BJ (cell line): ENCODE measurements around the gene TBC1D2. TPM values are rescaled to one million over a fixed set of nuclear protein-coding genes. Genes with fewer than 3 reads are reported as not detected.

ENCODE experiments used
- CTCF ChIA-PET: fragments of 350-600 bp; formaldehyde crosslinking; extraction: SDS; loops from one replicate; lab custom pipeline; 2021; ENCODE audit warnings: antibody characterized with exemption, inconsistent platforms; lab: Yijun Ruan, JAX
- POLR2A ChIA-PET: fragments of 300-600 bp; sonication (Branson Sonifier 250); formaldehyde crosslinking; extraction: SDS; loops from one replicate; lab custom pipeline; 2021; ENCODE audit warnings: antibody characterized with exemption; lab: Charles Lee
- DNase-seq: peaks from one replicate; pipeline ENCODE4 v3.0.0-alpha.2; 2011; ENCODE audit warnings: low read depth
- H3K27me3 ChIP-seq: 2 replicates; pipeline ENCODE4 v1.6.0; 2011; ENCODE audit warnings: low read length; ENCODE audit not compliant: control insufficient read depth, insufficient read depth
- H3K36me3 ChIP-seq: 2 replicates; pipeline ENCODE4 v1.5.1; 2011; ENCODE audit warnings: low read length; ENCODE audit not compliant: control insufficient read depth, insufficient read depth
- H3K4me3 ChIP-seq: 2 replicates; pipeline ENCODE4 v1.5.1; 2011; ENCODE audit warnings: low read depth, mild to moderate bottlenecking, control low read depth, low read length
- CTCF ChIP-seq: IDR thresholded peaks from 2 replicates; pipeline ENCODE4 v1.5.1; 2011; ENCODE audit warnings: low read depth, mild to moderate bottlenecking, control low read depth, inconsistent platforms, low read length, moderate library complexity; ENCODE audit not compliant: insufficient read depth
- polyA plus RNA-seq: library from polyadenylated mRNA; depleted of rRNA; stranded (reverse); fragments of >200 nt; gene quantifications from 2 replicates; pipeline ENCODE4 v1.2.3, GENCODE V29; 2011

The TBC1D2 gene
- polyA plus RNA-seq, 1 experiment = 70.3 TPM

- Histone ChIP-seq H3K36me3 (no peaks in the 10 kb centered on the region), H3K4me3 (no peak overlapping the region), H3K27me3 (no peaks in the 10 kb centered on the region; the same call in 1 of the 2 replicates)
- CTCF ChIA-PET = interaction anchor here (0.8 to 1.0 kb wide), 2 partner anchors 11 to 13 kb away, joined by 5 to 6 read pairs; no protein-coding TSS in a partner anchor
- TF ChIP-seq CTCF = no peak
- no peak for DNase-seq
- POLR2A ChIA-PET = no interaction called here
These were observed 95.7 kb downstream of the TBC1D2 start for GRCh38 chr9:98159790-98160189.

GRCh38 chr9:98159301-98159700 is 96.1 kb downstream of the TBC1D2 start:
- CTCF ChIA-PET = interaction anchor here (0.8 to 1.0 kb wide), 2 partner anchors 12 to 13 kb away, joined by 5 to 6 read pairs; no protein-coding TSS in a partner anchor

GRCh38 chr9:98158071-98158831 is 97.2 kb downstream of the TBC1D2 start:
- no peak for TF ChIP-seq CTCF
- H3K4me3 ChIP-seq = no peak overlapping the region
- no peaks in the 10 kb centered on the region; the same call in 1 of the 2 replicates for H3K27me3 ChIP-seq
- no peaks in the 10 kb centered on the region for H3K36me3 ChIP-seq
- CTCF ChIA-PET = no interaction called here
- POLR2A ChIA-PET = interaction anchor here (0.7 kb wide), 1 partner anchor 699 kb away, joined by 6 read pairs; no protein-coding TSS in a partner anchor
- no peak for DNase-seq

More at GRCh38 chr9:98159301-98159700, 96.1 kb downstream of the TBC1D2 start:
- Histone ChIP-seq H3K4me3 (no peak overlapping the region), H3K36me3 (no peaks in the 10 kb centered on the region), H3K27me3 (no peaks in the 10 kb centered on the region; the same call in 1 of the 2 replicates)
- no peak for DNase-seq
- no peak for TF ChIP-seq CTCF
- POLR2A ChIA-PET = no interaction called here

- no peaks in the 10 kb centered on the region for H3K36me3 ChIP-seq
- H3K27me3 ChIP-seq = no peaks in the 10 kb centered on the region; the same call in 1 of the 2 replicates
- no peak overlapping the region for H3K4me3 ChIP-seq
- no peak for TF ChIP-seq CTCF
- POLR2A ChIA-PET = interaction anchor here (0.7 kb wide), 1 partner anchor 698 kb away, joined by 6 read pairs; no protein-coding TSS in a partner anchor
- CTCF ChIA-PET = no interaction called here
- DNase-seq = no peak
These were observed 98.1 kb downstream of the TBC1D2 start for GRCh38 chr9:98157372-98157771.

GRCh38 chr9:98154678-98155077 is 100.8 kb downstream of the TBC1D2 start:
- no peak for DNase-seq
- ChIA-PET CTCF (no interaction called here), POLR2A (no interaction called here)

More at GRCh38 chr9:98154678-98155077, 100.8 kb downstream of the TBC1D2 start:
- TF ChIP-seq CTCF = no peak
- Histone ChIP-seq H3K4me3 (no peak overlapping the region), H3K36me3 (no peaks in the 10 kb centered on the region), H3K27me3 (no peaks in the 10 kb centered on the region; the same call in 1 of the 2 replicates)
